ENCODE data around the gene ANKRD65.
"Not testable (repeated sequence)": the region's sequence is repeated elsewhere in the genome, so short reads cannot be mapped to it uniquely, and the experiment has no call there.

The ANKRD65 gene

DNA sequence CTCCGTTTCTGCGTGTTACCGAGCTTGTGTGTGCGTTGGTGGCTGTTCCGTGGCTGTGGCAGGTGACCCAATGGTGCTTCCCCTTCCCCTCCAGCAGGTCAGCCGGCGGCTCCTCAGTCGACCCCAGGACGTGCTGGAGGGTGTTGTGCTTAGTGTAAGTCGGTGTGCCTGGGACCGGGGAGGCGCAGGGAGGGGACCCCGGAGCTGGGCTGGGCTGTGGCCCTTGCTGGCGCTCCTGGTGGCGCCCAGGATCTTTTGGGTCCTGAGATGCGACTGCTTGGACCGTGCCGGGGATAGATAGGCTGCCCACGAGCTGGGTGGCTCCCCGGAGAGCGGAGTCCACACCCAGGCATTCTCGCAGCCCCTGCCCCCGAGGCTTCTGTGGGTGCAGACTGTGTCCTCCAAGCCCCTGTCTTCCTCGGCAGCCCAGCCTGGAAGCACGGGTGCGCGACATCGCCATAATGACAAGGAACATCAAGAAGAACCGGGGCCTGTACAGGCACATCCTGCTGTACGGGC, 34.3 kb upstream of the ANKRD65 start:
- DNase-seq (ENCODE audit: extremely low read depth, low read depth) = no peak
- no peak for TF ChIP-seq CTCF (IDR thresholded peaks at IDR 0.05; ENCODE audit: low read depth, low read length, missing control alignments)
- no peak overlapping the region for H3K4me3 ChIP-seq (replicated peaks; ENCODE audit: low read depth, low read length)

GRCh38 chr1:1454286-1455056, 33.4 kb upstream of the ANKRD65 start:
- not testable (repeated sequence) for DNase-seq (ENCODE audit: extremely low read depth, low read depth); H3K4me3 ChIP-seq (replicated peaks; ENCODE audit: low read depth, low read length)

DNA sequence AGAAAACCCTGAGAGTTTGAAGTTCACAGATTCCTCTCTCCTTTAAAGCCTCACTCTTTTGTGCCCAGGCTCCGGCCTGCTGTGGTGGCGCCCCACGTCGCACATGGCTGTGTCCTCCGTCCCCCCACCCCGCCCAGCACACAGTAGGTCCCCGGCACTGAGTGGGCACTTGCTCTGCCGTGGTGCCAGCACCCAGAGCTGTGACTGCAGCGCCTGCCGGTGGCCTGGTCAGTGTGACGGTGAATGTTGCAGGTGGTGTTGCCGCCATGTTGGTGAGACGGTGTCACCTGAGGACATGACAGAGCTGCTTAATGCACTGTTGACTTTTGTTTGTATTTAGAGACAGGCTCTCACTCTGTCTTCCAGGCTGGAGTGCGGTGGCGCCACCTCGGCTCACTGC, 31.8 kb upstream of the ANKRD65 start:
- DNase-seq (ENCODE audit: extremely low read depth, low read depth) = no peak
- H3K4me3 ChIP-seq (replicated peaks; ENCODE audit: low read depth, low read length) = no peak overlapping the region
- TF ChIP-seq CTCF (IDR thresholded peaks at IDR 0.05; ENCODE audit: low read depth, low read length, missing control alignments) = no peak

- H3K4me3 ChIP-seq (replicated peaks; ENCODE audit: low read depth, low read length); DNase-seq (ENCODE audit: extremely low read depth, low read depth): not testable (repeated sequence)
Observed at GRCh38 chr1:1452365-1452739, 31.3 kb upstream of the ANKRD65 start.

GRCh38 chr1:1451696-1452364, 30.8 kb upstream of the ANKRD65 start:
- H3K4me3 ChIP-seq (replicated peaks; ENCODE audit: low read depth, low read length) = no peak overlapping the region
- DNase-seq (ENCODE audit: extremely low read depth, low read depth) = no peak
- TF ChIP-seq CTCF (IDR thresholded peaks at IDR 0.05; ENCODE audit: low read depth, low read length, missing control alignments) = no peak

DNA sequence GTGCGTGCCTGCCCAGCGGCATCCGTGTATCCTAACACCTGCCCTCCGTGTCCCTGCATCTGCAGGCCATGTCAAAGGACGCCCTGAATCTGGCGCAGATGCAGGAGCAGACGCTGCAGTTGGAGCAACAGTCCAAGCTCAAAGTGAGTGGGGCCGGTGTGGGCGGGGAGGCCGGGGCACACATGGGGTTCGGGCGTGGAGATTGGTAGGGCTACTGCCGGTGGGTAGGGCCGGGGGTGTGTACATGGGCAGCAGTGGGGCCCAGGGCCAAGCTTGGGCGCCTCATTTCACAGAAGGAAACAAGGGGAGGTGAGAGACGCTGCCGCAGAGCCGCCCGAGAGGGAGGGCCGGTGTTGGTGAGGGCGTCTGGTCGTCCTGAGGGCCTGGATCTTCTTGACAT, 29.5 kb upstream of the ANKRD65 start:
- not testable (repeated sequence) for H3K4me3 ChIP-seq (replicated peaks; ENCODE audit: low read depth, low read length); DNase-seq (ENCODE audit: extremely low read depth, low read depth)

GRCh38 chr1:1449099-1449739, 28.1 kb upstream of the ANKRD65 start, which contains the start of gene ATAD3C:
TSS of gene ATAD3C (plus strand) at chr1:1449689. CDS start at chr1:1450684, 995 bp downstream.
- no peak for DNase-seq (ENCODE audit: extremely low read depth, low read depth)
- no peak for TF ChIP-seq CTCF (IDR thresholded peaks at IDR 0.05; ENCODE audit: low read depth, low read length, missing control alignments)
- no peak within 1 kb of the TSS for H3K4me3 ChIP-seq (replicated peaks; ENCODE audit: low read depth, low read length)

- H3K4me3 ChIP-seq (replicated peaks; ENCODE audit: low read depth, low read length); DNase-seq (ENCODE audit: extremely low read depth, low read depth): not testable (repeated sequence)
Observed at GRCh38 chr1:1446631-1447030, 25.6 kb upstream of the ANKRD65 start.

All from HFF-Myc (cell line).